Left colon (tissue), 2 donors: Measurements from ENCODE around the gene DCXR. TPM values are rescaled to one million over a fixed set of nuclear protein-coding genes. Genes with fewer than 3 reads are reported as not detected.

ENCODE experiments used
- ATAC-seq: fragments of 200-7000 bp; cut with Tn5 transposase; one replicate; pipeline ENCODE4 v1.9.1; 2020; ENCODE audit warnings: mild to moderate bottlenecking, moderate library complexity
- DNase-seq, 2 donors: peaks; one replicate each; pipeline ENCODE4 v3.0.0-alpha.2; 2020
- intact Hi-C, 2 donors: fragments of 100-400 bp; cut with DNase I in 1 of 2; cut with micrococcal nuclease in 1 of 2; formaldehyde crosslinking; loops; one replicate each; pipeline versions ENCODE4 v1.11.2 to v1.14.0; 2022; cut with DNase I, micrococcal nuclease
- total RNA-seq, 2 donors: library from RNA; stranded (reverse); fragmentation: NEBNext Ultra II Directional; extraction: Animal tissue kit (Norgen Biotek cat#: 25700); gene quantifications; one replicate each; pipeline ENCODE4 v1.2.1, GENCODE V29; 2021
- donor health status: DM: no; HTN: no; CAD: no.
- donor health status: DM: yes; HTN: yes; CAD: no.

Gene DCXR
- total RNA-seq, 2 donors from 2014 or later, result 111 to 137 TPM

- DNase-seq (no peak), ATAC-seq (peak; percentile 5)
- intact Hi-C loops, result no loop called here
Measured at GRCh38 chr17:82056729-82057621, 19.5 kb upstream of the DCXR start.

GRCh38 chr17:82055965-82056728, 18.6 kb upstream of the DCXR start:
- intact Hi-C loops, result no loop called here
- ATAC-seq, result no peak
- DNase-seq, result no peak

GRCh38 chr17:82055023-82055964, 17.8 kb upstream of the DCXR start:
- DNase-seq (no peak), ATAC-seq (no peak)
- intact Hi-C loops, result no loop called here

- intact Hi-C loops, result no loop called here
- DNase-seq, result no peak
- no peak for ATAC-seq
Measured at GRCh38 chr17:82054351-82055022, 17.0 kb upstream of the DCXR start.

- ATAC-seq (no peak), DNase-seq (no peak)
- intact Hi-C loops, result no loop called here
Measured at GRCh38 chr17:82053556-82054263, 16.2 kb upstream of the DCXR start.

- intact Hi-C loops, result no loop called here
- no peak for DNase-seq
- ATAC-seq, result no peak
Measured at GRCh38 chr17:82053130-82053529, 15.6 kb upstream of the DCXR start.

GRCh38 chr17:82052638-82053059, 15.2 kb upstream of the DCXR start:
- ATAC-seq (no peak), DNase-seq (no peak)
- intact Hi-C loops, result no loop called here

GRCh38 chr17:82051776-82052637, 14.5 kb upstream of the DCXR start, which contains the start of the genes GPS1 and RFNG:
GPS1 (plus strand) TSS chr17:82051898; CDS start chr17:82051932, 34 bp downstream.
RFNG (minus strand) TSS chr17:82051811; CDS start chr17:82051766, 45 bp downstream.
- ATAC-seq (peak; percentile 82), DNase-seq (peak; percentile 73 to 91)
- intact Hi-C loops, result no loop called here

- no peak for DNase-seq
- intact Hi-C loops, result no loop called here
- ATAC-seq, result peak; percentile 21
Measured at GRCh38 chr17:82050761-82051641, 13.5 kb upstream of the DCXR start.

- DNase-seq (no peak), ATAC-seq (no peak)
- intact Hi-C loops, result no loop called here
Measured at GRCh38 chr17:82050152-82050760, 12.8 kb upstream of the DCXR start.

- no peak for ATAC-seq
- DNase-seq, result no peak
- intact Hi-C loops, result no loop called here
Measured at GRCh38 chr17:82049521-82049971, 12.0 kb upstream of the DCXR start.

- intact Hi-C loops, result no loop called here
- no peak for DNase-seq
- no peak for ATAC-seq
Measured at GRCh38 chr17:82049106-82049505, 11.6 kb upstream of the DCXR start.

- ATAC-seq (no peak), DNase-seq (no peak)
- intact Hi-C loops, result no loop called here
Measured at GRCh38 chr17:82048571-82048971, 11.1 kb upstream of the DCXR start.

GRCh38 chr17:82047914-82048570, 10.5 kb upstream of the DCXR start:
- intact Hi-C loops, result no loop called here
- DNase-seq (no peak), ATAC-seq (no peak)

- no peak for DNase-seq
- no peak for ATAC-seq
- intact Hi-C loops, result no loop called here
Measured at GRCh38 chr17:82047379-82047778, 9.9 kb upstream of the DCXR start.
